ENCODE results near the gene ZDHHC20.
"Not testable (repeated sequence)": the region's sequence is repeated elsewhere in the genome, so short reads cannot be mapped to it uniquely, and the experiment has no call there.

The ZDHHC20 gene

GRCh38 chr13:21395953-21396352 is 63.1 kb downstream of the ZDHHC20 start:
- H3K4me3 ChIP-seq (ENCODE audit: low read length), result no peak overlapping the region
- DNase-seq (ENCODE audit: low read depth), result no peak
- no peak for TF ChIP-seq CTCF (conservative IDR thresholded peaks at IDR 0.05; ENCODE audit: low read depth, low read length)

GRCh38 chr13:21389124-21389523 is 70.0 kb downstream of the ZDHHC20 start:
- no peak for DNase-seq (ENCODE audit: low read depth)
- TF ChIP-seq CTCF (conservative IDR thresholded peaks at IDR 0.05; ENCODE audit: low read depth, low read length), result no peak
- no peak overlapping the region for H3K4me3 ChIP-seq (ENCODE audit: low read length)

- no peak for TF ChIP-seq CTCF (conservative IDR thresholded peaks at IDR 0.05; ENCODE audit: low read depth, low read length)
- no peak overlapping the region for H3K4me3 ChIP-seq (ENCODE audit: low read length)
- no peak for DNase-seq (ENCODE audit: low read depth)
Observed at GRCh38 chr13:21385710-21386109, 73.4 kb downstream of the ZDHHC20 start.

GRCh38 chr13:21383090-21383489 is 76.0 kb downstream of the ZDHHC20 start:
- no peak overlapping the region for H3K4me3 ChIP-seq (ENCODE audit: low read length)
- DNase-seq (ENCODE audit: low read depth), result no peak
- TF ChIP-seq CTCF (conservative IDR thresholded peaks at IDR 0.05; ENCODE audit: low read depth, low read length), result no peak

- not testable (repeated sequence) for DNase-seq (ENCODE audit: low read depth)
Observed at GRCh38 chr13:21376998-21377985, 81.8 kb downstream of the ZDHHC20 start.

GRCh38 chr13:21372530-21372929 is 86.6 kb downstream of the ZDHHC20 start:
- no peak for DNase-seq (ENCODE audit: low read depth)
- no peak for TF ChIP-seq CTCF (conservative IDR thresholded peaks at IDR 0.05; ENCODE audit: low read depth, low read length)
- no peak overlapping the region for H3K4me3 ChIP-seq (ENCODE audit: low read length)

More at GRCh38 chr13:21376998-21377985, 81.8 kb downstream of the ZDHHC20 start:
- not testable (repeated sequence) for H3K4me3 ChIP-seq (ENCODE audit: low read length)

- no peak for DNase-seq (ENCODE audit: low read depth)
- no peak for TF ChIP-seq CTCF (conservative IDR thresholded peaks at IDR 0.05; ENCODE audit: low read depth, low read length)
- H3K4me3 ChIP-seq (ENCODE audit: low read length), result no peak overlapping the region
Observed at GRCh38 chr13:21371011-21371410, 88.1 kb downstream of the ZDHHC20 start.

All from retinal pigment epithelial cell (primary cell).